C4-2B (cell line): ENCODE results near the gene TADA1.

ENCODE experiments used
- CTCF ChIP-seq: fragments of 450-650 bp; conservative IDR thresholded peaks from 2 replicates; pipeline ENCODE4 v1.5.1; 2017; ENCODE audit warnings: mild to moderate bottlenecking
- ZFX ChIP-seq: fragments of 450-650 bp; IDR thresholded peaks from 2 replicates; pipeline ENCODE4 v1.6.1; 2017

- TF ChIP-seq CTCF (no peak), ZFX (no peak)
Measured at GRCh38 chr1:166900987-166901386, 24.9 kb upstream of the TADA1 start.
